ENCODE measurements around the gene CAMKK1.

The CAMKK1 gene

DNA sequence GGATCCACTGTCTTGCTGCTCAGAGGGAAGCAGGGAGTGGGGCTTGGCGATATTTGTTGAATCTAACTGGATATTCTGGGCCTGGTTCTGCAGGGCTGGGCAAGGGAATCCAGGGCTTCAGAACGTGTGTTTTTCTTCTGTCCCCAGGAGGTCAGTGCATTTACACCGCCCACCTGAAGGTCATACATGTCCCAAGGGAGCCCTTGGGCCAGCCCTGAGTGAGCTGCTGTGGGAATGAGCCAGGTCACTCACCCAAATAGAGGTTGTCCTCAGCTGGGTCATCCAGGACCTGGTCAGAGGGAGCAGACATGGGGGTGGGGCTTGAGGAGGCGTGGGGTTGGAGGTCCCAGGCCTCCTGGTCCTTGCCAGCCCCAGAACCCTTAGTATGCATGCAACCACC, 10.6 kb downstream of the CAMKK1 start:
- TF ChIP-seq, protein P1, sequence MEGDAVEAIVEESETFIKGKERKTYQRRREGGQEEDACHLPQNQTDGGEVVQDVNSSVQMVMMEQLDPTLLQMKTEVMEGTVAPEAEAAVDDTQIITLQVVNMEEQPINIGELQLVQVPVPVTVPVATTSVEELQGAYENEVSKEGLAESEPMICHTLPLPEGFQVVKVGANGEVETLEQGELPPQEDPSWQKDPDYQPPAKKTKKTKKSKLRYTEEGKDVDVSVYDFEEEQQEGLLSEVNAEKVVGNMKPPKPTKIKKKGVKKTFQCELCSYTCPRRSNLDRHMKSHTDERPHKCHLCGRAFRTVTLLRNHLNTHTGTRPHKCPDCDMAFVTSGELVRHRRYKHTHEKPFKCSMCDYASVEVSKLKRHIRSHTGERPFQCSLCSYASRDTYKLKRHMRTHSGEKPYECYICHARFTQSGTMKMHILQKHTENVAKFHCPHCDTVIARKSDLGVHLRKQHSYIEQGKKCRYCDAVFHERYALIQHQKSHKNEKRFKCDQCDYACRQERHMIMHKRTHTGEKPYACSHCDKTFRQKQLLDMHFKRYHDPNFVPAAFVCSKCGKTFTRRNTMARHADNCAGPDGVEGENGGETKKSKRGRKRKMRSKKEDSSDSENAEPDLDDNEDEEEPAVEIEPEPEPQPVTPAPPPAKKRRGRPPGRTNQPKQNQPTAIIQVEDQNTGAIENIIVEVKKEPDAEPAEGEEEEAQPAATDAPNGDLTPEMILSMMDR (conservative IDR thresholded peaks at IDR 0.05): no peak
- no peak overlapping the region for H3K27ac ChIP-seq

DNA sequence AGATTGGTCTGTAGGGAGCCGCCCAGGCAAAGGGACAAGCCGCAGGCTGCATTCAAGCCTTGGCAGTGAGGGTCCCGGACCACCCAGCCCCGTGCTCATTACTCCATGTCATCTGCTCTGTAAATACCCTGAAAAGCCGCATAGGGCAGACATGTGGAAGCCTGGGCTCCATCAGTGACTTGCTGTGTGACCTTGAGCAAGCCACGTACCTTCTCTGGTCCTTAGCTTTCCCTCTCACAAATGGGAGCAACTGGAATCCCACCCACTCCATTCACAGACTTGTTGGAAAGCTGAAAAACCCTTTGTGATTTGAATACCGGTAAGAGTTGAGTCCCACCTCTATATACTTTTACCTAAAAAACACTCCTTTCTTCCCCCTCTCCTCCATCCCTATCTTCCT, 11.9 kb downstream of the CAMKK1 start:
- no peak overlapping the region for H3K27ac ChIP-seq
- TF ChIP-seq, protein P1 (conservative IDR thresholded peaks at IDR 0.05): no peak

DNA sequence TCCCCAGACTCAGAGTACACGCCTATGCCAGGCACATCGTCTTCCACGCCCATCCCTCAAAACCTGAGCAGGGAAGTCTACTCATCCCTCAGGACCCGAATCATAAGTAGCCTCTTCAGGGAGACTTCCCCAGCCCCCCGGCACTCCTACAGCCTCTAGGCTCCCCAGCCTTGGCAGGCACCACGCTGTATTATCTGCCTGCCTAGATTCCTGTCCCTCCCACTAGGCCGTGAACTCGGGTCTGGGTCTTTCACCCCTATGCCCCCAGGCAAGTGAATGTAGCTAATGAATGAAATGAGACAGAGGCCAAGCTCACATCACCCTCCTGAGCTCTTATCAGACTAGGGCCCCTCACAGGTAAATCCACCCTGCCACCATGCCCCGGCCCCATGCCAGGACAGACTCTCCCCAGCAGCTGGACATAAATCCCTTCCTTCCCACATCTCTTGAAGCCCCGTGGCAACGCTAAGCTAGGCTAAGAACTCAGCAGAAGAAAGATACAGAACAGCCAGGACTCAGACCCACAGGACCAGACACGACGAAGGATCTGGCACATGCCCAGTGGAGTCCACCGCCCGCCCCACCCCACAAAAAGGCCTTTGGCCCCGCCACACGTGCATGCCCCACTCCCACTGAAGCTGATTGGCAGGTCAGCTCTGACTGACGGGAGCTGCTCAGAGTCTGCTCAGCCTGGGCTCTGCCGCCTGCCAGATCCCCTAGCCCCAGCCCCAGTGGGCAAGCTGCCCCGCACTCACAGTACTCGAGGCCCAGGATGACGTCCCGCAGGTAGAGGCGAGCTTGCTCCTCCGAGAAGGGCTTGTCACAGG, 13.0 kb downstream of the CAMKK1 start:
- TF ChIP-seq, protein P1 (conservative IDR thresholded peaks at IDR 0.05): no peak
- no peak overlapping the region for H3K27ac ChIP-seq

DNA sequence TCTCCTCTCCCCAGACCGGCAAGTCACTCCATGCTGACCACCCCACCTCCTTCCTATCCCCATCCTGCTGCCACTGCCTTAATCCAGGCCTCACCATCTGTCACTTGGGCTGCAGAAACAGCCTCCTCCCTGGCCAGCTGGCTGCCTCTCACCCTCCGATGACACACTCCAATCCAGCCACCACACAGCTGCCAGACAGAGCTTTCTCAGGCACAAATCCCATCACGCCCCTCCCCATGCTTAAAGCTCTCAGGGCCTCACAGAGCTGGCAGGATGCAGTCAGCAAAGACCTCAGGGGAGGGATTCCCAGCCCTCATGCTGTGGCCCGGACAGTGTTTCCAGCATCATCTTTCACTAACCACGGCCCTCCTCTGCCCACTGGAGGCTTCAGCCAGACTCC, 13.7 kb downstream of the CAMKK1 start:
- TF ChIP-seq, protein P1 (conservative IDR thresholded peaks at IDR 0.05): no peak
- H3K27ac ChIP-seq: no peak overlapping the region

DNA sequence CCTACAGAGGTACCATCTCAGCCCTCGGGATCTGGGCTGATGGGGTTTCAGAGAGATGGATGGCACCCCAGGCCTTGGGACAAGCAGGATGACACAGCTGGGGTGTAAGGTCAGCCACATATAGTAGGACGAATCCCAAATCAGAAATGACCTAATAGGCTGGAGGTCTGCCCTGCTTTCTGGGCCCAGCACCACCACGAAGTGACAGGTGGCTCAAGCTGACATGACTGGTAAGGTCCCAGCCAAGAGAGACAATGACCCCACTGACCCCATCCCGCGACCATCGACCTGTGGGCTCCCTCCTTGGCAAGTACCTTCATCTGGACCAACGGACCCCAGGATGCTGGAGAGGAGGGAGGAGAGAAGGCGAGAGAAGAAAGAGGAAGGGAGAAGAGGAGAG, 15.6 kb downstream of the CAMKK1 start:
- TF ChIP-seq, protein P1 (conservative IDR thresholded peaks at IDR 0.05): no peak
- no peak overlapping the region for H3K27ac ChIP-seq

DNA sequence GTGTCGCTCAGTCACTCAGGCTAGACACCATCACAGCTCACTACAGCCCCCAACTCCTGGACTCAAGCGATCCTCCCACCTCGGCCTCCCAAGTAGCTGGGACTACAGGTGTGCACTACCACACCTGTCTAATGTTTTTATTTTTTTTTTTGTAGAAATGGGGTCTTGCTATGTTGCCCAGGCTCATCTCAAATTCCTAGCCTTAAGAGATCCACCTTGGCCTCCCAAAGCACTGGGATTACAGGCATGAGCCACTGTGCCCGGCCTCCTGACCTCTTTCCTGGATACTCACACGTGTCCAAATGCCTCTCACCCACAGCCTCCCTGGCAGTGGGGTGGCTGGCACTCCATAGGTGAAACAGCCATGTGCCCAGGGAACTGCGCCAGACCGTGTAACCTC, 17.5 kb downstream of the CAMKK1 start:
- no peak overlapping the region for H3K27ac ChIP-seq
- TF ChIP-seq, protein P1 (conservative IDR thresholded peaks at IDR 0.05): no peak

DNA sequence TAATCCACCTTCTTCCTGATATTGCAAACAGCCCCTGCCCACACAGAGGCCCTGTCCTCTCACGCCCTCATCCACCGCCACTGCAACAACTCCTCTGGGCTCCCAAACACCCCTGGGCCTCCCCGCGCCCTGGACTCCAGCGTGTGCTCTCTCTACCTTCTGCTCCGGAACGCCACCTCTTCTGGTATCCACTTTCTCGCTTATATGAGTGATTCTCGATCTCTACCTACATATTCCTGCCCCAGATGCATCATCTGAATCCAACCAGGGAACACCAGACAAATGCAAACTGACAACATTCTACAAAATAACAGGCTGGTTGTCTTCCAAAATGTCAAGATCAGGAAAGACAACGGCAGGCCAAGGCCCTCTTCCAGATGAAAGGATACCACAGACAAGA, 19.0 kb downstream of the CAMKK1 start:
- TF ChIP-seq, protein P1 (conservative IDR thresholded peaks at IDR 0.05): no peak
- no peak overlapping the region for H3K27ac ChIP-seq
